MG63 (cell line): ENCODE results near the gene RBM19. TPM values are rescaled to one million over a fixed set of nuclear protein-coding genes. Genes with fewer than 3 reads are reported as not detected.

Source experiments
- DNase-seq: peaks from one replicate; pipeline ENCODE4 v3.0.0-alpha.2; 2020
- H3K27me3 ChIP-seq: fragments of 250-450 bp; sonication (Bioruptor Pico); 2 replicates; pipeline ENCODE4 v1.5.1; 2020; ENCODE audit warnings: mild to moderate bottlenecking, moderate library complexity
- H3K36me3 ChIP-seq: fragments of 250-450 bp; sonication (Bioruptor Pico); 2 replicates; pipeline ENCODE4 v1.5.1; 2020; ENCODE audit warnings: mild to moderate bottlenecking, moderate library complexity
- H3K4me3 ChIP-seq: fragments of 250-450 bp; sonication (Bioruptor Pico); 2 replicates; pipeline ENCODE4 v1.5.1; 2020; ENCODE audit warnings: mild to moderate bottlenecking, moderate library complexity
- H3K9me3 ChIP-seq: fragments of 250-450 bp; sonication (Bioruptor Pico); 2 replicates; pipeline ENCODE4 v1.5.1; 2020; ENCODE audit warnings: mild to moderate bottlenecking, moderate library complexity
- total RNA-seq: library from RNA; depleted of rRNA; stranded (reverse); fragments of >200 nt; shearing (Covaris generic); gene quantifications from 2 replicates; pipeline ENCODE4 v1.2.3, GENCODE V29; 2014; ENCODE audit warnings: low replicate concordance

Gene RBM19
- total RNA-seq, 1 experiment from 2014 or later: 17.8 TPM

- DNase-seq: no peak
- H3K4me3 ChIP-seq: no peak overlapping the region
Measured at GRCh38 chr12:113867258-113867657, 98.9 kb downstream of the RBM19 start.

GRCh38 chr12:113866496-113866895 is 99.6 kb downstream of the RBM19 start:
- H3K9me3 ChIP-seq: no peaks in the 10 kb centered on the region
- H3K36me3 ChIP-seq: no peaks in the 10 kb centered on the region
- no peak for DNase-seq
- no peaks in the 10 kb centered on the region for H3K27me3 ChIP-seq
- no peak overlapping the region for H3K4me3 ChIP-seq

More at GRCh38 chr12:113867258-113867657, 98.9 kb downstream of the RBM19 start:
- H3K27me3 ChIP-seq: no peaks in the 10 kb centered on the region
- H3K9me3 ChIP-seq: no peaks in the 10 kb centered on the region
- no peaks in the 10 kb centered on the region for H3K36me3 ChIP-seq

- DNase-seq: no peak
- H3K27me3 ChIP-seq: no peaks in the 10 kb centered on the region
- no peak overlapping the region for H3K4me3 ChIP-seq
- H3K9me3 ChIP-seq: no peaks in the 10 kb centered on the region
- H3K36me3 ChIP-seq: no peaks in the 10 kb centered on the region
Measured at GRCh38 chr12:113863455-113863845, 102.7 kb downstream of the RBM19 start.

- Histone ChIP-seq H3K4me3 (no peak overlapping the region), H3K27me3 (no peaks in the 10 kb centered on the region), H3K9me3 (no peaks in the 10 kb centered on the region), H3K36me3 (no peaks in the 10 kb centered on the region)
- DNase-seq: peak; percentile 43
Measured at GRCh38 chr12:113862590-113863454, 103.3 kb downstream of the RBM19 start.

GRCh38 chr12:113861708-113862312 is 104.3 kb downstream of the RBM19 start:
- Histone ChIP-seq H3K27me3 (no peaks in the 10 kb centered on the region), H3K9me3 (no peaks in the 10 kb centered on the region), H3K36me3 (peaks cover 1% of the 10 kb centered on the region; the same call in 1 of the 2 replicates), H3K4me3 (no peak overlapping the region)
- no peak for DNase-seq

GRCh38 chr12:113860950-113861349 is 105.2 kb downstream of the RBM19 start:
- DNase-seq: peak; percentile 53
- no peaks in the 10 kb centered on the region for H3K27me3 ChIP-seq
- H3K36me3 ChIP-seq: peaks cover 4% of the 10 kb centered on the region; the same call in 1 of the 2 replicates
- no peak overlapping the region for H3K4me3 ChIP-seq
- no peaks in the 10 kb centered on the region for H3K9me3 ChIP-seq

- Histone ChIP-seq H3K36me3 (peaks cover 4% of the 10 kb centered on the region; the same call in 1 of the 2 replicates), H3K27me3 (no peaks in the 10 kb centered on the region), H3K4me3 (no peak overlapping the region), H3K9me3 (no peaks in the 10 kb centered on the region)
- DNase-seq: no peak
Measured at GRCh38 chr12:113860059-113860820, 105.9 kb downstream of the RBM19 start.

- H3K36me3 ChIP-seq: peaks cover 4% of the 10 kb centered on the region; the same call in 1 of the 2 replicates
- H3K9me3 ChIP-seq: no peaks in the 10 kb centered on the region
- no peak for DNase-seq
- H3K4me3 ChIP-seq: no peak overlapping the region
- H3K27me3 ChIP-seq: no peaks in the 10 kb centered on the region
Measured at GRCh38 chr12:113858841-113859386, 107.2 kb downstream of the RBM19 start.

GRCh38 chr12:113857371-113857770 is 108.8 kb downstream of the RBM19 start:
- peaks cover 4% of the 10 kb centered on the region; the same call in 1 of the 2 replicates for H3K36me3 ChIP-seq
- no peaks in the 10 kb centered on the region for H3K27me3 ChIP-seq

GRCh38 chr12:113855998-113856397 is 110.1 kb downstream of the RBM19 start:
- Histone ChIP-seq H3K36me3 (peaks cover 4% of the 10 kb centered on the region; the same call in 1 of the 2 replicates), H3K27me3 (no peaks in the 10 kb centered on the region), H3K9me3 (no peaks in the 10 kb centered on the region), H3K4me3 (no peak overlapping the region)
- no peak for DNase-seq

More at GRCh38 chr12:113857371-113857770, 108.8 kb downstream of the RBM19 start:
- no peak for DNase-seq
- H3K4me3 ChIP-seq: no peak overlapping the region
- H3K9me3 ChIP-seq: no peaks in the 10 kb centered on the region

- no peak for DNase-seq
- Histone ChIP-seq H3K9me3 (no peaks in the 10 kb centered on the region), H3K4me3 (no peak overlapping the region)
Measured at GRCh38 chr12:113854385-113855142, 111.6 kb downstream of the RBM19 start.

GRCh38 chr12:113853491-113853890 is 112.6 kb downstream of the RBM19 start:
- Histone ChIP-seq H3K4me3 (no peak overlapping the region), H3K36me3 (peaks cover 4% of the 10 kb centered on the region; the same call in 1 of the 2 replicates), H3K9me3 (no peaks in the 10 kb centered on the region), H3K27me3 (no peaks in the 10 kb centered on the region)
- no peak for DNase-seq

More at GRCh38 chr12:113854385-113855142, 111.6 kb downstream of the RBM19 start:
- peaks cover 4% of the 10 kb centered on the region; the same call in 1 of the 2 replicates for H3K36me3 ChIP-seq
- no peaks in the 10 kb centered on the region for H3K27me3 ChIP-seq

- DNase-seq: no peak
- H3K36me3 ChIP-seq: peaks cover 4% of the 10 kb centered on the region; the same call in 1 of the 2 replicates
- no peak overlapping the region for H3K4me3 ChIP-seq
- no peaks in the 10 kb centered on the region for H3K27me3 ChIP-seq
- no peaks in the 10 kb centered on the region for H3K9me3 ChIP-seq
Measured at GRCh38 chr12:113852695-113853490, 113.2 kb downstream of the RBM19 start.

GRCh38 chr12:113852264-113852663 is 113.9 kb downstream of the RBM19 start:
- Histone ChIP-seq H3K4me3 (no peak overlapping the region), H3K27me3 (no peaks in the 10 kb centered on the region), H3K9me3 (no peaks in the 10 kb centered on the region), H3K36me3 (peaks cover 4% of the 10 kb centered on the region; the same call in 1 of the 2 replicates)
- DNase-seq: no peak
